Cardiac septum (tissue), 1 donor: Measurements from ENCODE around the gene NADK2. TPM values are rescaled to one million over a fixed set of nuclear protein-coding genes. Genes with fewer than 3 reads are reported as not detected.

Experiments
- DNase-seq: peaks from one replicate; pipeline ENCODE4 v3.0.0-alpha.2; 2020; ENCODE audit warnings: low spot score
- intact Hi-C: fragments of 100-400 bp; cut with DNase I; formaldehyde crosslinking; loops from one replicate; pipeline ENCODE4 v1.14.0; 2022
- microRNA-seq: library from miRNA; unstranded; fragments of <30 nt; microRNA quantifications from one replicate; pipeline ENCODE4 v1.2.0, GENCODE V29; 2020
- total RNA-seq: library from RNA; stranded (reverse); fragmentation: NEBNext Ultra II Directional; extraction: Animal tissue kit (Norgen Biotek cat#: 25700); gene quantifications from one replicate; pipeline ENCODE4 v1.2.1, GENCODE V29; 2021
- donor health status: DM: no; HTN: no; CAD: no.

Gene NADK2
- total RNA-seq, 1 donor from 2014 or later, result 34.6 TPM

- intact Hi-C loops, result no loop called here
Measured at GRCh38 chr5:36150676-36151433, 90.9 kb downstream of the NADK2 start.

GRCh38 chr5:36147681-36148080 is 94.0 kb downstream of the NADK2 start:
- no peak for DNase-seq
- intact Hi-C loops, result no loop called here

More at GRCh38 chr5:36150676-36151433, 90.9 kb downstream of the NADK2 start:
- no peak for DNase-seq

- intact Hi-C loops, result no loop called here
- DNase-seq, result no peak
Measured at GRCh38 chr5:36146390-36146789, 95.3 kb downstream of the NADK2 start.

GRCh38 chr5:36145311-36145710 is 96.4 kb downstream of the NADK2 start:
- intact Hi-C loops, result no loop called here

More at GRCh38 chr5:36145311-36145710, 96.4 kb downstream of the NADK2 start:
- no peak for DNase-seq

Small RNA genes within 50 kb of the gene (microRNA-seq; reads per million reads assigned to microRNA genes)
- 3.6 reads per million for gene MIR580

Other genes with a start within 250 kb of the NADK2 start
- gene UGT3A2, start 175.0 kb downstream of the NADK2 start, total RNA-seq, result not detected
- gene LMBRD2, start 90.0 kb downstream of the NADK2 start, total RNA-seq, result 11.7 TPM
- 3.7 TPM for gene SKP2, start 89.8 kb downstream of the NADK2 start, total RNA-seq
- gene RANBP3L, start 60.0 kb upstream of the NADK2 start, total RNA-seq, result 0.51 TPM